Activated naive CD8-positive, alpha-beta T cell (primary cell): Measurements from ENCODE around the gene IRF8.
A peak's percentile ranks its signal among the peaks of the same experiment; 100 is the strongest.
"Not testable (repeated sequence)": the region's sequence is repeated elsewhere in the genome, so short reads cannot be mapped to it uniquely, and the experiment has no call there.

ENCODE experiments used
- H3K27ac Mint-ChIP-seq: one replicate; pipeline ENCODE4 v1.8.0; 2021; ENCODE audit warnings: mixed read lengths
- H3K27me3 Mint-ChIP-seq: one replicate; pipeline ENCODE4 v1.8.0; 2021; ENCODE audit warnings: mixed read lengths
- H3K36me3 Mint-ChIP-seq: one replicate; pipeline ENCODE4 v1.8.0; 2021; ENCODE audit warnings: mixed read lengths
- H3K4me1 Mint-ChIP-seq: one replicate; pipeline ENCODE4 v1.8.0; 2021; ENCODE audit warnings: low read depth, mixed read lengths
- H3K4me3 Mint-ChIP-seq: one replicate; pipeline ENCODE4 v1.8.0; 2021; ENCODE audit warnings: mild to moderate bottlenecking, mixed read lengths
- H3K9me3 Mint-ChIP-seq: one replicate; pipeline ENCODE4 v1.8.0; 2021; ENCODE audit warnings: low read depth, mixed read lengths

IRF8 gene

GRCh38 chr16:85900027-85900792 is 1.2 kb downstream of the IRF8 start:
- Mint-ChIP-seq H3K9me3 (no peaks in the 10 kb centered on the region), H3K4me3 (peak overlapping the region; percentile 94), H3K4me1 (peaks cover 56% of the 10 kb centered on the region), H3K27me3 (no peaks in the 10 kb centered on the region), H3K36me3 (peaks cover 25% of the 10 kb centered on the region), H3K27ac (peak overlapping the region; percentile 93)

- peaks cover 59% of the 10 kb centered on the region for H3K4me1 Mint-ChIP-seq
- H3K27me3 Mint-ChIP-seq, result no peaks in the 10 kb centered on the region
- H3K36me3 Mint-ChIP-seq, result peaks cover 31% of the 10 kb centered on the region
- H3K9me3 Mint-ChIP-seq, result no peaks in the 10 kb centered on the region
- peak overlapping the region; percentile 94 for H3K4me3 Mint-ChIP-seq
- peak overlapping the region; percentile 95 for H3K27ac Mint-ChIP-seq
These were observed 2.1 kb downstream of the IRF8 start for GRCh38 chr16:85901110-85901509.

GRCh38 chr16:85901773-85902365 is 2.9 kb downstream of the IRF8 start:
- Mint-ChIP-seq H3K4me3 (peak overlapping the region; percentile 94), H3K36me3 (peaks cover 35% of the 10 kb centered on the region), H3K9me3 (no peaks in the 10 kb centered on the region), H3K4me1 (peaks cover 62% of the 10 kb centered on the region), H3K27me3 (no peaks in the 10 kb centered on the region), H3K27ac (peak overlapping the region; percentile 95)

- H3K9me3 Mint-ChIP-seq, result no peaks in the 10 kb centered on the region
- peaks cover 55% of the 10 kb centered on the region for H3K4me1 Mint-ChIP-seq
- H3K36me3 Mint-ChIP-seq, result peaks cover 35% of the 10 kb centered on the region
- H3K27me3 Mint-ChIP-seq, result no peaks in the 10 kb centered on the region
- peak overlapping the region; percentile 94 for H3K4me3 Mint-ChIP-seq
- H3K27ac Mint-ChIP-seq, result peak overlapping the region; percentile 95
These were observed 3.6 kb downstream of the IRF8 start for GRCh38 chr16:85902366-85903155.

- Mint-ChIP-seq H3K9me3 (no peaks in the 10 kb centered on the region), H3K4me1 (peaks cover 58% of the 10 kb centered on the region), H3K27me3 (no peaks in the 10 kb centered on the region), H3K36me3 (peaks cover 42% of the 10 kb centered on the region), H3K27ac (peak overlapping the region; percentile 95), H3K4me3 (peak overlapping the region; percentile 94)
These were observed 4.6 kb downstream of the IRF8 start for GRCh38 chr16:85903559-85903958.

GRCh38 chr16:85905110-85906095 is 6.4 kb downstream of the IRF8 start:
- Mint-ChIP-seq H3K27ac (peak overlapping the region; percentile 50), H3K36me3 (peaks cover 45% of the 10 kb centered on the region), H3K4me1 (peaks cover 59% of the 10 kb centered on the region), H3K9me3 (no peaks in the 10 kb centered on the region), H3K4me3 (peak overlapping the region; percentile 94), H3K27me3 (no peaks in the 10 kb centered on the region)

- Mint-ChIP-seq H3K4me1 (peaks cover 62% of the 10 kb centered on the region), H3K27ac (no peak overlapping the region), H3K4me3 (peak overlapping the region; percentile 94)
These were observed 7.4 kb downstream of the IRF8 start for GRCh38 chr16:85906349-85906748.

GRCh38 chr16:85907231-85907630 is 8.3 kb downstream of the IRF8 start:
- not testable (repeated sequence) for H3K27ac Mint-ChIP-seq, H3K27me3 Mint-ChIP-seq, H3K9me3 Mint-ChIP-seq
- Mint-ChIP-seq H3K4me1 (peaks cover 54% of the 10 kb centered on the region), H3K36me3 (peaks cover 41% of the 10 kb centered on the region), H3K4me3 (peak overlapping the region; percentile 94)

More at GRCh38 chr16:85906349-85906748, 7.4 kb downstream of the IRF8 start:
- Mint-ChIP-seq H3K36me3 (peaks cover 44% of the 10 kb centered on the region), H3K9me3 (no peaks in the 10 kb centered on the region), H3K27me3 (no peaks in the 10 kb centered on the region)

GRCh38 chr16:85908444-85908843 is 9.5 kb downstream of the IRF8 start:
- Mint-ChIP-seq H3K27me3 (no peaks in the 10 kb centered on the region), H3K4me3 (no peak overlapping the region), H3K9me3 (no peaks in the 10 kb centered on the region), H3K36me3 (peaks cover 37% of the 10 kb centered on the region), H3K27ac (peak overlapping the region; percentile 68), H3K4me1 (peaks cover 44% of the 10 kb centered on the region)

- Mint-ChIP-seq H3K4me1 (peaks cover 38% of the 10 kb centered on the region), H3K27ac (peak overlapping the region; percentile 6), H3K27me3 (no peaks in the 10 kb centered on the region), H3K36me3 (peaks cover 31% of the 10 kb centered on the region), H3K9me3 (no peaks in the 10 kb centered on the region), H3K4me3 (no peak overlapping the region)
These were observed 10.1 kb downstream of the IRF8 start for GRCh38 chr16:85908889-85909589.

GRCh38 chr16:85909932-85910853 is 11.2 kb downstream of the IRF8 start:
- Mint-ChIP-seq H3K4me3 (no peak overlapping the region), H3K4me1 (peaks cover 30% of the 10 kb centered on the region), H3K27me3 (no peaks in the 10 kb centered on the region), H3K36me3 (peaks cover 28% of the 10 kb centered on the region), H3K27ac (no peak overlapping the region), H3K9me3 (no peaks in the 10 kb centered on the region)

GRCh38 chr16:85910854-85911247 is 11.9 kb downstream of the IRF8 start:
- Mint-ChIP-seq H3K36me3 (peaks cover 25% of the 10 kb centered on the region), H3K9me3 (no peaks in the 10 kb centered on the region), H3K27me3 (no peaks in the 10 kb centered on the region), H3K27ac (no peak overlapping the region), H3K4me1 (peaks cover 24% of the 10 kb centered on the region), H3K4me3 (no peak overlapping the region)
